CD4-positive, alpha-beta T cell treated with Interleukin-1 beta for 1 hour (primary cell): Measurements from ENCODE around the gene FBXO22.
"Not testable (repeated sequence)": the region's sequence is repeated elsewhere in the genome, so short reads cannot be mapped to it uniquely, and the experiment has no call there.

Experiments
- DNase-seq, 2 donors: peaks; one replicate each; pipeline ENCODE4 v3.0.0-alpha.2; 2020 to 2022

FBXO22 gene

DNA sequence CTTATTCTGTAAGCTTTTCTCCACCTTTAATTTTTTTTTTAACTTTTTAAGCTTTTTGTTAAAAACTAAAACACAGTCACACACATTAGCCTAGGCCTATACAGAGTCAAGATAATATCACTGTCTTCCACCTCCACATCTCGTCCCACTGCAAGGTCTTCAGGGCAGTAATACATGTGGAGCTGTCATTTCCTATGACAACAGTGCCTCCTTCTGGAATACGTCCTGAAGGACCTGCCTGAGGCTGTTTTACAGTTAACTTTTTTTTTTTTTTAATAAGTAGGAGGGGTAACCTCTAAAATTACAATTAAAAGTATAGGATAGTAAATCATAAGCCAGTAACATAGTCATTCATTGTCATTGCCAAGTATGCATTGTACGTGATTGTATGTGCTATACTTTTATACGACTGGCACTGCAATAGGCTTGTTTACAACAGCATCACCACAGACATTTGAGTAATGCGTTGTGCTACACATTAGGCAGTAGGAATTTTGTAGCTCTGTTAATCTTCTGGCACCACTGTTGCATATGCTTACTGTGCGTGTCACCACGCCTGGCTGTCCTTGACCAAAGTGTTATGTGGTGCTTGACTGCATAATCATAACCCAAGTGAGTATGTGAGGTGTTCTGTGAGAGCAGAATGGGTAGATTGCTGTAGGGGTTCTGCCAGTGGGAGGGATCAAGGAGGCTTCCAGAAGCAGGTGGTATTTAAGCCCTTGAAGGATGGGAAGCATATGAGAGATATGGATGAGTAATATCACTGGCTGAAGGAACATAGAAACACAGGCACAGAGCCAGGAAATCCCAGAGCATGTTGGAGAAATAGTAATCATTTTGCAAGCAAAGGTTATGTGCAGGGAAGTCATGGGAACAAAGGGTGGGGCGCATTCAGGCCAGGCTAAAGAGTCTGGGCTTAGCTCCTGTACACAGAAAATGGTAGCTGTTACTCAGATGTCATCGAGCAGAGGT, 18.3 kb downstream of the FBXO22 start:
- peak; percentile 13 to 46 for DNase-seq

DNA sequence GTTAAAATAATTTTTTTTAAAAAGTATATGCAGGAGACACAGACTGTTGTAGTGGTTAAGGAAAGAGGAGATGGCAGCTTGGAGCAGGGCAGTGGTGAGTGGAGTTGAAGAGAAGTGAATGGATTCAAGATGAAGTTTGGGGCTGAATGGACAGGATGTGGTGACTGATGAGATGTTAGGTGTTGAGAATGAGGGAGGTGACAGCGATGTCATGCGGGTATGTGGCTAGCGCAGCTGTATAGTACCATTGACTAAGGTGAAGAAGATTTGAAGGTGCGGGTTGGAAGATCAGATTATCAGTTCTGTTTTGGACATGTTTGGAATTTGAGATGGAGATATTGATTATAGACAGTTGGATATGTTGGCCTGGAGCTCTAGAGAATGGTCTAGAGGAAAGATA, 20.1 kb downstream of the FBXO22 start:
- DNase-seq: no peak

DNA sequence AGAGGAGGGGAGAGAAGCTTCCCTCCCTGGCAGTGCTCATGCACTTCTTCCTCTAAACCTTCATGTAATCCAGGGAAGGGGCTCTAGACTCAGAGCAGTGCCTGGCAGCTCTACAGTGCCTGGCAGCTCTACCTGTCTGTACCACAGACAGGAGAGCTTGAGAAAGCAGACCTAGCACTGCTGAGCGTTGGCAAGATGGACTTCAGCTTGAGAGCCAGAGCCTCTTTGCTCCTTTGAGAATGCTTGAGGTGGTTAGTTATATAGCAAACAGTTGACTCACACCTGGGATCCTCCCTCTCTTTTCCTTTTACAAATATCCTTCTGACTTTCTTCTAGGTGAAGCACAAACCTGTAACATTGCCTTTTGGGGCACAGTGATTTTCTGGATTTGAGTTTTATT, 20.9 kb downstream of the FBXO22 start:
- DNase-seq: no peak

DNA sequence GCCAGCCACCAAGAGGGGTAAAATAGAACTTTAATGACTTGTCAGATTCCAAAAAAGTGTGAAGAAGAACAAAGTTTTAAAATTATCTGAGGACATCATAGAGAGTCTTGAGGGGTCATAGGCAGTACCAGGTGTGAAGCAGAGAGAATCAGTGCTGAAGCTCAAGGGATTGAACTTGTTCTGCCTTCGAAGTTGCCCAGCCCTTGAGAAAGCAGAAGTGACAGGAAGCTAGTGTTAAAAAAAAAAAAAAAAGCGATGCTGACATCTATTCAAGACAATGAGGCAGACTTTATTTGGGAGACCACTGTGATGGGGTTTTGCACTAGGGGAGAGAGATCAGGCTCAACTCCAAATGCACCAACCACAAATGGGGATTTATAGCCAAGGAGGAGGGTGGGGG, 21.8 kb downstream of the FBXO22 start:
- DNase-seq: no peak

DNA sequence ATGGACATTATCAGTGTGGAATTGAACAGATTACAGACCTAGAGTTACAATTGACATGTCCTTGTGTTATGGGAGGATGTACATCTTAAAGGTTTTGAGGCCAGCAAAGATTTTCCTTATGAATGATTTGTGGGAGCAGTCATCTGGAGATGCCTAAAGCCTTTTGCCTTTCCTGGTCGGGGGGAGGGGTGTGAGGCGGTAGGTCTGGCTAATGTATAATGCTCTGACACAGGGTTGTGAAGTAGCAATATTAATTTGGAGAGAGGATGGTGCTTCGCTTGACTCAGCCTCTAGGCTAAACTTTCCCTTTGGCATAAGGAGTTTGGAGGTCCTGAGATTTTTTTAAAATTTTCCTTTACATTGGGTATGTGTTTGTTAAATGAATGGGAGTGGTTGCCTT, 23.3 kb downstream of the FBXO22 start:
- no peak for DNase-seq

DNA sequence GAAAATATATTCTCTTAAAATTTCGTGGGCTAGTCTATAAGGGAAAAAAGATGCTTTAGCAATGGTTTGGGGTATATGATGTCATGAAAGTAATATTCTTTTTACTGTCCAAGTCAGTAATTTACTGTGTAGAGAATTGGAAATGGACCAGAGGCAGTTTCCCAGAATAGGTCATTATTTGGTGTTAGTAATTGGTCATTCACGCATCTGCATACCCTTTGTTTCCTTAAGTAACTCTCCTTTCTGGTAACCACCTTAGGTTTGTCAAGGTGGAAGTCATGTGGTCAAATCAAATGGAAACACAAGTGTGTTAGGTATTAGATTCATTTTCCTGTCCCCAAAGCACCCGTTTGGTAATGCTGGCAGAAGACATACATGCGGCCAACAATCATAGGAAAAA, 23.9 kb downstream of the FBXO22 start:
- DNase-seq: no peak

DNA sequence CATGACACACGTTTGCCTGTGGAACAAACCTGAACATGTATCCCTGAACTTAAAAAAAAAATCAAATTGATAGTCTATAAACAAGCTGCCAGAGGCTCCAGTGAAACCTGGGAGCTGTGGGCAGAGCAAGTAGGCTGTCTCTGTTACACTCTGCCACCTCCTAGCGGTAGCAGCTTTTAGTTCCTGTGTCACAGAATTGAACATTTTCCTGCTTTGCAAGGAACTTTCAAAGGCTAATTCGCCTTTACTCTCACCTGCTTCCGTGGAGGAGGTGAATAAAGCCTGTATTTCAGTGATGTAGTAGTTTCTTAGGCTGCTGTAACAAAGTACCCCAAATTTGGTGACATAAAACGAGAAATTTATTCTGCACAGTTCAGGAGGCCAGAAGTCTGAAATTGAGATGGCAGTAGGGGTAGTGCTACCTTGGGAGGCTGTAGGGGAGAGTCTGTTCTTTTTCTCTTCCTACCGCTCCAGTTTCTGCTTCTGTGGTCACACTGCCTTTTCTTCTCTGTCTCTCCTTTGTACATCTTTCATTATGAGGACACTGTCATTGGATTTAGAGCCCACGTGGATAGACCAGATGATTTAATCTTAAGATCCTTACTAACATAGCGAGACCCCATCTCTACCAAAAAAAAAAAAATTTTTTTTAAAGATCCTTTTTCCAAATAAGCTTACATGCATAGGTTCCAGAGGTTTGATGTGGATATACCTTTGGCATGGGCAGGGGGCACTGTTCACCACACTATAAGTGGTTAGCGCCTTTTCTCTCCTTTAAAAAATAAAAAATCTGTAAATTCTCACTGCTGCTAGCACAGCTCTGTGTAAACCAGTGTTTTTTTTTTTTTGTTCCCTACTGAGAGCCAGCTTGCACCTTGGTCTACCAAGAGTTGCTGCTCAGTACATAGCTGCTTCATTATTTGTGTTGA, 25.3 kb downstream of the FBXO22 start:
- DNase-seq: no peak

DNA sequence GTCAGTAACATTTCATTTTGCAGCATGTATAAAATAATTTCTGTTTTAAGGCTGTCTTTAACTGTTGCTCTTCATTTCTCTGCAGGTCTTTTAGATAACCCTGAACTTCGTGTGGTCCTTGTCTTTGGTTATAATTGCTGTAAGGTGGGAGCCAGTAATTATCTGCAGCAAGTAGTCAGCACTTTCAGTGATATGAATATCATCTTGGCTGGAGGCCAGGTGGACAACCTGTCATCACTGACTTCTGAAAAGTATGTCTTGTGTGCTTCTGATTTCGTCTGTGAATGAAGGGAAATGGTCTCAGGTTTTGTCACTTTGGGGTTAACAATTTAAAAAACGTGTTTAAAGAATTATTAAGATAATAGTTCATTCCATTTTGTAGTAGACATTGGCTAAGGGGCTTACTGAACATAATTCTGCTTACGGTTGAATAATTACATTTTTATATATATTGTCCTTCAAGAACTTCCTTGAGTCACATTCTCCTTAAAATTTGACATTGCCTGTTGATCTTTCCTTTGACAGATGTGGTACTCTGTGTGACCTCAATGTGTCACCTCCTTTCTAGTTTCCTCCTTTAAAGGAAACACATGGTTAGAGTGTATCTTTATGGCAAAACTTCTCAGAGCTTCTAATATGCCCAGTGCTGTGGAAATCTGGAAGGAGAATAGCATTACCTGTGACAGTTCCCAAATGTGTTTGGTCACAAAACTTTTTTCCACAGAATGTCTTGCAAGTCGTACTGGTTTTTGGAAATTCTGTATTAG, 26.3 kb downstream of the FBXO22 start:
- no peak for DNase-seq

DNA sequence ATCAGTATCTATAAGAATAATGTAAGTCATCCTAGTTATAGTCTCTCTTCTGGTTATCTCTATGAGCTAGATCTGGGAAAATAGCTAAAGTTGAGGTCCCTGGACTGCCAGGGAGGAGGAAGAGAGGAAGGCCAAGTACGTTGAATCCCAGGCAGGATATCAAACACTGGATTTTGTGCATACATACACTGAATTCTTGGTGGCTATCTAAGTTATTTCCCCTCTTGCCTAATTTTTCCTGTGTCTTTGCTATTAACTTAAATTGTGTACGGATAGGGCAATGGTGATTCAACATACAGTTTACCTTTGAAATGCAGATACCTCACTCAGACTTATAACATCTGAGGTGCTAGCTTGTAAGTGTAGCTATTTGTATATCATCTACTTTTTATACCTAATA, 27.2 kb downstream of the FBXO22 start:
- no peak for DNase-seq

DNA sequence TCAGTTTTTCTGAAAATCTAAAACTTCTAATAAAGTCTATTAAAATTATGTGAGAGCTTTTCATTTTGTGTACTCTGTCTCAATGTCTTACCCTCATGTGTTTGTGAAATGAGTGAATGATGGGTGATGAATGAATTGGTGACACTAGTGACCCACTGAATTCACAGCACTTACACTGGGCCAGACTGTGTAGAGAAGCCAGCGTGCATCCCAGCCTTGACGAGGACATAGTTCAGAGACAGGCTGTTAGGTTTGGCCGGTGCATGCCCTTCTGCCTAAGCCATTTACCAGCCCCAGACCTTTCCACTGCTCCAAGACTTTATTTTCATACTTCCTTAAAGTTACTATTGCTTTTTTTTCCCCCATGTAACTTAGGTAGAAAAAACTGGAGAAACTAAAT, 38.8 kb downstream of the FBXO22 start:
- DNase-seq: no peak

DNA sequence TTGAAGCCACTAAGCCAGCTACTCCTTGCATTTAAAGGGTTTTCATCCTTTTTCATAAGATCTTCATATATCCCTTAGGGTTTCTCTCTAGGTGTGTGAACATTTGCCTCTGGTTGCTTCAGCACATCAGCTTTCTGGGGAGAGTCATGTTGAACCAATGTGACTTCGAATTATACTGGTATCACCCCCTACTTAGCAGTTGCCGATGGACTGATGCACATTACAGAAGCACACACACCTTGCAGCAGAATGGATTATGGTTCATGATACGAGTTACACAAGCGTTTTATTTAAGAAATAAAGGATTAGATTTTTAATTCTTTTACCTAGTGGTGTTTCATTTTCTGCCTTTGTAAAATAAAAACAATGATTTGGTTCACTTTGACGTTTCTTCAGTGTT, 39.6 kb downstream of the FBXO22 start:
- no peak for DNase-seq

DNA sequence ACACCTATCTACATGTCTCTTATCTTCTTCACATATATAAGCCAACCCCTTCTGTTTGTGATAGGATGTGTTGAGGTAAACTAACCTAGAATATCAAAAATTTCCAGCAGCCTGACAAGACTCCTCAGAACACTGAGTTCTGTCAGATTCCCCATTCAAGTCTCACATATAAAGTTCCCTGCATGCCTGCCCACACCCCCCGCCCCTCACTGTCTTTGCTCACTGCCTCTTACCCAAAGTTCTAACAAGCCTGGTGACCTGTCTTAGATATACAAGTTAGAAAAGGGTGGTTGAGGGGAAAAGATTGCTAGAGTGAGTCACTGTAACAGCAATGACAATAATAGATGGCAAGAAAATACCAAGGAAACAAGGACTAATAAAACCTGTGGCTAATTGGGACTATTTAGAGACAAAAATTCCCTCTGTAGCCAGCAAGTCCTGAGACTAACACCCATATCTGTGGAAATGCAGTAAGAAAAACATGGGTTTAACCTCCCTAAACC, 40.1 kb downstream of the FBXO22 start:
- DNase-seq: no peak

DNA sequence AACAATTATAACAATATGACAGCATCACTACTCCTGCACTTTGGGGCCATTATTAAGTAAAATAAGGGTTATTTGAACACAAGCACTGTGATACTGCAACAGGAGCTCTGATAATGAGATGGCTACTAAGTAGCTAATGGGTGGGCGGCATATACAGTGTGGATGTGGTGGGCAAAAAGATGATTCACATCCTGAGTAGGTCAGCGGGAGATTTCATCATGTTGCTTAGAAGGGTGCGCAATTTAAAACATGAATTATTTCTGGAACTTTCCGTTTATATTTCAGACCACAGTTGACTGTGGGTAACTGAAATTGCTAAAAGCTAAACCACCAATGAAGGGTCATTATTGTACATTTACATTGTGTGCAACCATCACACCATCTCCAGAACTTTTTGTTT, 42.3 kb downstream of the FBXO22 start:
- no peak for DNase-seq

DNA sequence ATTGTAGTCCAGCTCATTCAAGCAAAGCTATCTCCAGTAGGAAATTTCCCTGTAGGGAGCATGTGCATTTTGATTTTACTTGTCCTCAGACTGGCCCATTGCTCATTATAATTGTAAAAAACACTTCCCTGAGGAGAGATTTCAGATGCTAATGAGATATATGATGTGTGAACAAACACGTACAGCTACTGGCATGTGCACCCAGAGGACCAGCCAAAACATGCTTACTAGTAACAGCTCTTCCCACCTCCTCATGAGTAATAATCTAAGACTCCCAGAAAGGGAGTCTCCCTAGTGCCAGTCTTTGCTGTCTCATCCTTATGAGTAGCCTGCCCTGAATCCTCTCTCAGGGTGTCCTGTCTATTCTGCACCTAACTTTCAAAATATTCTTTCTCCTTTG, 43.4 kb downstream of the FBXO22 start:
- DNase-seq: no peak

DNA sequence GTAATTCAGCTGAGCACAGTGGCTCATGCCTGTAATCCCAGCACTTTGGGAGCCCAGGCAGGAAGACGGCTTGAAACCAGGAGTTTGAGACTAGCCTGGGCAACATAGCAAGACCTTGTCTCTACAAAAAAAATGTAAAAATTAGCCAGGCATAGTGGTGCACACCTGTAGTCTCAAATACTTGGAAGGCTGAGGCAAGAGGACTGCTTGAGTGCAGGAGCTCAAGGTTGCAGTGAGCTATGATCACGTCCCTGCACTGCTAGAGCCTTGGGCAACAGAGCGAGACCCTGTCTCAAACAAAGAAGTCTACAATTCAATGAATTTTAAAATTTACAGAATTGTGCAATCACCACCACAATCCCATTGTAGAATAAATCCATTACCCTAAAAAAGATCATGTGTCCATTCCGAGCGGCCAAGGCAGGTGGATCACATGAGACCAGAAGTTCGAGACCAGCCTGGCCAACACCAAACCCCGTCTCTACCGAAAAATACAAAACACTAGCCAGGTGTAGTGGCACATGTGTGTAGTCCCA, 45.2 kb downstream of the FBXO22 start:
- DNase-seq: no peak

DNA sequence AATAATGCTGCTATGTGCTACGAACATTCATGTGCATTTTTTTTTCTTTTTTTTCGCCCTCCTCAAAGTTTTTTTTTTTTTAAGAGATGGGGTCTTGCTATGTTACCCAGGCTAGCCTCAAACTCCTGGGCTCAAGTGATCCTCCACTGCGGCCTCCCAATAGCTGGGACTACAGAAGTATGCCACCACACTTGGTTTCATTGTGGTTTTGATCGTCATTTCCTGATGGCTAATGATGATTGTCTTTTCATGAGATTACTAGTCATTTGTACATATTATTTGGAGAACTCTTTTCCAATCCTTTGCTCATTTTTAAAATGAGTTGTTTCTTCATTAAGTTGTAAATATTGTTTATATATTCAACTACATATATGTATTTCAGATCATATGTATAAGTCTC, 48.8 kb downstream of the FBXO22 start:
- DNase-seq: no peak

DNA sequence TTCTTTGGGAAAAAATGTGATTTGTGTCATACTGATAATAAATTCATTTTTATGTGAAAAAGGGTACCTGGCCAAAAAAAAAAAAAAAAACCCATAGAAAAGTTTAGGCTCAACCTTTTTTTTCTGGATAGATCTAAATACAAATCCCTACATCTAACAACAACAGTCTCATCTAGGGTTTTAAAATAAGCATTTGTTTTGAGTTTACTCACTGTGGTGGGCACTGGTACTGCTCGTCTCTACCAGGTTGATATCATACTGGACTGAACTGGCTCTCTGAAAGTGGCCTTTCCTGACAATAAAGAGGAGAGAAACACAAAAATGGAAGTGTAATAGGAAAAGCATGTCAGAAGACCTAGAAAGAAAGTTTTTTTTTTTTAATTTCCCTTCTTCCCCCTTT, 52.0 kb downstream of the FBXO22 start:
- DNase-seq: no peak

DNA sequence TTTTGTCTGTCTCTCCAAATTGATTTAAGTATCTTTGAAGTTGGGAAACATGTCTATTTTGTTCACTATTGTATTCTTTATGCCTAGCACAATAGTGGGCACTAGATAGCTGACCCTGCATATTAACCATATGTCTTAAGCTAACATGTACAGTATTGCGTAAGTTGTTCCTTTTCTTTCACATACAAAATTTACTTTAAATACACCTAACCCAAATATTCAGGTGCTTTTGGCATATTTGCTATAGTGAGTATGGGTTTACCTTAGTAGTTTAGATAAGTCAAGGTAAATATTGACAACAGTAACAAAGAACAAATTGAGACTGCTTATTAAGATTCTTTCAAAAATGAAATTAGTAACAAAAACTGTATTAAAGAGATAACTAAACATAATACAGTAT, 57.7 kb downstream of the FBXO22 start:
- DNase-seq: no peak

DNA sequence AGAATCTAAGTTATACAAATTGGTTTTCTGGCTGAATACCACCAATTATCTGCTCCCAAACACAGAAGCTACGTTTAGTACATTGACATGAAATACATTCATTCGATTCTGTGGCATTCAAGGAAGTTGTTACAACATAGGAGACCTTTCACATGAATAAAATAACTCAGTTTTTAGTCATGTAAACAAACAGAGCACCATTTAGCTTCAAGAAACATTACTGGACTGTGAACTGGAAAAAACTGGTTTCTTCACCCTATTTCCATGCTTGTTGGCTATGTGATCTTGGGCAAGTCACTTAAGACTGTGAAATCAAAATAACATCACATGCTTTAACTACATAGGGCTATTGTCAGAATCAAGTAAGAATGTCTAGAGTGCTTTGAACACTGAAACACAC, 62.4 kb downstream of the FBXO22 start:
- no peak for DNase-seq

DNA sequence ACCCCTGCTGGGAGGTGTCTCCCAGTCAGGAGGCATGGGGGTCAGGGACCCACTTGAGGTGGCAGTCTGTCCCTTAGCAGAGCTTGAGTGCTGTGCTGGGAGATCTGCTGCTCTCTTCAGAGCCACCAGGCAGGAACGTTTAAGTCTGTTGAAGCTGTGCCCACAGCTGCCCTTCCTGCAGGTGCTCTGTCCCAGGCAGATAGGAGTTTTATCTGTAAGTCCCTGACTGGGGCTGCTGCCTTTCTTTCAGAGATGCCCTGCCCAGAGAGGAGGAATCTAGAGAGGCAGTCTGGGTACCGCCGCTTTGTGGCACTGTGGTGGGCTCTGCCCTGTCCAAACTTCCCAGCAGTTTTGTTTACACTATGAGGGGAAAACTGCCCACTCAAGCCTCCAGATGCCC, 73.1 kb downstream of the FBXO22 start:
- not testable (repeated sequence) for DNase-seq

DNA sequence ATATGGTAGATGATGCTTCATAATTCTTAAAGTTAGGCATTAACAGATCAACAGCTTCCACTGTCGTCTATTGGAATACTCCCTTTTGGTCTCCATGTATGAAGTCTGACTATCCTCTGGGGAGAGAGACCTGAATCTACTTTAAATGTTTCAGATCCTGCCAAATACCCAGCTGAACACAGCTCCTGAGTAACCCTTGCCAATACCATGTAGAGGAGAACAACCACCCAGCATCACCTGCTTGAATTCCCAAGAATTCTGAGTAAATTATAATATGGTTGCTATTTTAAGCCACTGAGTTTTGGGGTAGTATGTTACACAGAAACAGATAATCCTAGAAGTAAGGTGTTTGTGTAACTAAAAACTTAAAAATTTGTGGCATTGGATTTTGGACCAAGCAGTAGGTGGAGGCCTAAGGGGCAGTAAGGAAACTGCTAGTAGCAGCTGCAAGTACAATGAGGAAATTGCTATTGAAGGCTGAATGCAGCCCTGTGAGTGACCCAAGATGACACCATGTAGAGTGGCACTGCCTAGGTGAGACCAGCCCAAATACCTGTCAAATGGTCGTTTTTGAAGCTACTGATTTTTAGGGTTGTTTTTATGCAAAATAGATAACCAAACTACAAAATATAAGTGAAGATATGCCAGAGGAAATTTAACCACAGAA, 77.6 kb downstream of the FBXO22 start:
- no peak for DNase-seq

DNA sequence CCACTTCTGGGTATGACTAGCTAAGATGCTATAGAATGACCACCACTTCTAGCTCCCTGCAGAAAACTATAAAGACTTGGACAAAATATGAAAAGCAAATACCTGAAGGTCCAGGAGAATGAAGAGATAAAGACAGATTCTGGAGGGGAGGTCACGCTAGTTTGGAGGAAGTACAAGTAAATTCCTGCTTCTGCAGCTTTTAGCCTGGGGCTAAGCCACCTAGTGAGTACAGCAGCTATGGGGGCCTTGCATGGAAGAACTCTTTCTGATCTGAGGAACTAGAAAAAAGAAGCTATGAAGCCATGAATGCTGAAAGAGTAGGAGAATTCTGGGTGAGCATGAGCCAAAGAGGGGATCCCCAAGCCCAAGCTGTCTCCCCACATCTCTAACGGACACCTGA, 78.8 kb downstream of the FBXO22 start:
- no peak for DNase-seq
